DMS79 (cell line): ENCODE data around the gene WIPF2.

Experiments used
- DNase-seq: peaks from one replicate; lab custom pipeline; 2025; lab: John Stamatoyannopoulos, UW

The WIPF2 gene

GRCh38 chr17:40247926-40248495 is 28.9 kb downstream of the WIPF2 start:
- no peak for DNase-seq

- DNase-seq = no peak
These were observed 29.4 kb downstream of the WIPF2 start for GRCh38 chr17:40248507-40248906.

- DNase-seq = no peak
These were observed 32.5 kb downstream of the WIPF2 start for GRCh38 chr17:40251576-40251975.

- DNase-seq = no peak
These were observed 34.5 kb downstream of the WIPF2 start for GRCh38 chr17:40253565-40253964.

- no peak for DNase-seq
These were observed 40.4 kb downstream of the WIPF2 start for GRCh38 chr17:40259505-40259904.

GRCh38 chr17:40260528-40260927 is 41.4 kb downstream of the WIPF2 start:
- no peak for DNase-seq

GRCh38 chr17:40264458-40265185 is 45.5 kb downstream of the WIPF2 start:
- DNase-seq = no peak

GRCh38 chr17:40265337-40265736 is 46.2 kb downstream of the WIPF2 start:
- DNase-seq = no peak

GRCh38 chr17:40266882-40267281 is 47.8 kb downstream of the WIPF2 start:
- no peak for DNase-seq

GRCh38 chr17:40268141-40268712 is 49.1 kb downstream of the WIPF2 start:
- DNase-seq = no peak

- DNase-seq = no peak
These were observed 59.3 kb downstream of the WIPF2 start for GRCh38 chr17:40278414-40278813.

- no peak for DNase-seq
These were observed 60.3 kb downstream of the WIPF2 start for GRCh38 chr17:40279402-40279801.

- DNase-seq = no peak
These were observed 62.6 kb downstream of the WIPF2 start for GRCh38 chr17:40281663-40282062.

- DNase-seq = no peak
These were observed 64.6 kb downstream of the WIPF2 start for GRCh38 chr17:40283662-40284061.

GRCh38 chr17:40284085-40284713 is 65.1 kb downstream of the WIPF2 start:
- DNase-seq = no peak

- DNase-seq = no peak
These were observed 67.4 kb downstream of the WIPF2 start for GRCh38 chr17:40286473-40286872.

GRCh38 chr17:40287159-40287493 is 68.0 kb downstream of the WIPF2 start:
- DNase-seq = no peak

- DNase-seq = peak; percentile 99
These were observed 68.6 kb downstream of the WIPF2 start, which contains the start of gene CDC6 for GRCh38 chr17:40287494-40288369. Gene CDC6 (plus strand): TSS chr17:40287879. CDS start chr17:40289421, 1,542 bp downstream.

- no peak for DNase-seq
These were observed 71.7 kb downstream of the WIPF2 start for GRCh38 chr17:40290629-40291280.

- DNase-seq = no peak
These were observed 72.2 kb downstream of the WIPF2 start for GRCh38 chr17:40291281-40291664.

GRCh38 chr17:40293363-40293762 is 74.3 kb downstream of the WIPF2 start:
- DNase-seq = no peak
